SK-N-MC (cell line): Measurements from ENCODE around the gene TBC1D17.

Experiments
- EZH2 ChIP-seq: fragments of 200-600 bp; sonication (generic); IDR thresholded peaks from one replicate; pipeline ENCODE4 v1.6.1; 2017; ENCODE audit warnings: antibody characterized with exemption
- POLR2AphosphoS5 ChIP-seq: IDR thresholded peaks from 2 replicates; pipeline ENCODE4 v1.6.1; 2012; ENCODE audit warnings: mild to moderate bottlenecking, low read depth, low read length, borderline replicate concordance

GRCh38 chr19:49855277-49855675 lies 22.2 kb upstream of the TBC1D17 start:
- TF ChIP-seq EZH2 (no peak), POLR2AphosphoS5 (peak; percentile 14; the same call in 1 of the 2 replicates)
